GM12892 (cell line): ENCODE measurements around the gene TBXAS1.

Experiments used
- DNase-seq: peaks from one replicate; pipeline ENCODE4 v3.0.0; 2011; ENCODE audit not compliant: insufficient read length
- FAIRE-seq: peaks from 2 replicates; lab custom pipeline; 2011; peaks lifted over from hg19 to GRCh38; lab: Jason Lieb, UNC
- POLR2A ChIP-seq: IDR thresholded peaks from 2 replicates; pipeline ENCODE4 v1.6.1; 2011; ENCODE audit warnings: low read depth, low read length, control low read depth
- POLR2AphosphoS5 ChIP-seq: IDR thresholded peaks from 2 replicates; pipeline ENCODE4 v1.6.1; 2011; ENCODE audit warnings: low read depth, low read length, control low read depth
- TAF1 ChIP-seq: IDR thresholded peaks from 2 replicates; pipeline ENCODE4 v1.6.1; 2011; ENCODE audit warnings: low read depth, mild to moderate bottlenecking, control low read depth, low read length, borderline replicate concordance

TBXAS1 gene

DNA sequence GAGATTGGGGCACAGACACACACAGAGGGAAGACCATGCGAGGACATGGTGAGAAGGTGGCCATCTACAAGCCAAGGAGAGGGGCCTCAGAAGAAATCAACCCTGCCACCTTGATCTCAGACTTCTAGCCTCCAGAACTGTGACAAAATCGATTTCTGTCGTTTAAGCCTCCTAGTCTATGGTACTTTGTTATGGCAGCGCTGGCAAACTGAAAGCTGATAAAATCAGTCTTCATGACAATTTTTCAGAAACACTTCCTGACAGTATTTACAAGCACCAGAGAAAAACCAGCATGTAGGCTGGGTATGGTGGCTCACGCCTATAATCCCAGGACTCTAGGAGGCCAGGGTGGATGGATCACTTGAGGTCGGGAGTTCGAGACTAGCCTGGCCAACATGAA, 229.5 kb downstream of the TBXAS1 start:
- TF ChIP-seq TAF1 (no peak), POLR2A (no peak), POLR2AphosphoS5 (no peak)
- no peak for DNase-seq
- no peak for FAIRE-seq

DNA sequence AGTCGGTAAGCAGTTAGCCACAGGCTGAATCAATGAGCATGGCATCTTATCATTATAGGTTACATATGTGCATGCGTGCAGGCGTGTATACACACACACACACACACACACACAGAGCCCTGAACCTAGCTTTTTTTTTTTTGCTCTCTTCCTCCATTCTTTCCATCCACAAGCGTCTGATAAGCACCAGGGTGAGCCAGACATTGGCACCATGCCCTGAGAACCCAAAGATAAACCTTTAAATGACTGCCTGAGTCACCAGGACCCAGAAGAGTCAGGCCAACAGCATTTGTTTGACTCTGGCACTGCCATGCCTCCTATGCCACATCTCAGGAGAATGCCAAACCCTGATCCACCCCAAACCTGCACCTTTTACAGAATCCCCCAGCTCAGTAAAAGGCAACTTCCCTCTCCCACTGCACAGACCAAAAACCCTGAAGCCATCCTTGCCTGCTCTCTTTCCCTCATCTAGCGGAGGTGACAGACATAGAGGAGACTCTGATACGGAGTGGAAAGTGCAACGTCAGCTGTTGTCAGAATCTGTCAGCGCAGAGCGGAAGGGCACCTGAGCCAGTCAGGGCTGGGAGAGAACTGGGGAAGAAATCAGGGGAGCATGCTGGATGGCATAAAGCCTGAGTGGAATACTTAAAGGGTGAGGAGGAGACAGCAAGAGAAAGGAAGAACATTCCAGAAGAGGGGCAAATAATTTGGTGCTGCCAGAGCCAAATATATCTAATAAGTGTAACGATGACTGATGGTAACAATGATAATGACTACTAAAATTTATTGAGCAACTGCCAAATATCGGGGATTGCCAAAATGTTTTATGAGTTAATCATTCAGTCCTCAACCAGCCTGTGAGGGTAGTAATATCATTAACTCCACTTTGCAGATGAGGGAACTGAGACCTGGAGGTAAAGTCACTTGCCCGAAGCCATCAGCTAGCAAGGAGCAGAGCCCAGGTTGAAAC, 230.5 kb downstream of the TBXAS1 start:
- no peak for TF ChIP-seq POLR2AphosphoS5
- TF ChIP-seq TAF1: no peak
- TF ChIP-seq POLR2A: no peak
- FAIRE-seq (no peak), DNase-seq (no peak)

DNA sequence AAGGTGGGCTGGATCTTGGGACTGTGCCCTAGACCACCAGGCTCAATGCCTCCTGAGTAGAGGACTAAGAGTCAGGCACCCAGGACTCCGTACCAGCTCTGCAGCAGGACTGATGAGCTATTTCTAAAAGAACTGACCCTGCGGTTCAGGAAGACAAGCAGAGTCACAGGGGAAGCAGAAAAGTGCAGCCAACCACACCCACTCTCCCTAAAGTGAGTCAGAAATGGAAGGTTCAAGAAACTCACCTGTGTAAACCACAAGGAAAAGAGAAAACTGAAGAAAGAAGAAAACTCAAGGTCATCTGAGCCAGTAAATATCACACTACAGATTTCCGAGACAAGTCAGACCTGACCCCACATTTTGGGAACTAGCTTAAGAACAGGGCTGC, 231.2 kb downstream of the TBXAS1 start:
- TF ChIP-seq POLR2A (no peak), TAF1 (no peak), POLR2AphosphoS5 (no peak)
- FAIRE-seq: no peak
- no peak for DNase-seq

DNA sequence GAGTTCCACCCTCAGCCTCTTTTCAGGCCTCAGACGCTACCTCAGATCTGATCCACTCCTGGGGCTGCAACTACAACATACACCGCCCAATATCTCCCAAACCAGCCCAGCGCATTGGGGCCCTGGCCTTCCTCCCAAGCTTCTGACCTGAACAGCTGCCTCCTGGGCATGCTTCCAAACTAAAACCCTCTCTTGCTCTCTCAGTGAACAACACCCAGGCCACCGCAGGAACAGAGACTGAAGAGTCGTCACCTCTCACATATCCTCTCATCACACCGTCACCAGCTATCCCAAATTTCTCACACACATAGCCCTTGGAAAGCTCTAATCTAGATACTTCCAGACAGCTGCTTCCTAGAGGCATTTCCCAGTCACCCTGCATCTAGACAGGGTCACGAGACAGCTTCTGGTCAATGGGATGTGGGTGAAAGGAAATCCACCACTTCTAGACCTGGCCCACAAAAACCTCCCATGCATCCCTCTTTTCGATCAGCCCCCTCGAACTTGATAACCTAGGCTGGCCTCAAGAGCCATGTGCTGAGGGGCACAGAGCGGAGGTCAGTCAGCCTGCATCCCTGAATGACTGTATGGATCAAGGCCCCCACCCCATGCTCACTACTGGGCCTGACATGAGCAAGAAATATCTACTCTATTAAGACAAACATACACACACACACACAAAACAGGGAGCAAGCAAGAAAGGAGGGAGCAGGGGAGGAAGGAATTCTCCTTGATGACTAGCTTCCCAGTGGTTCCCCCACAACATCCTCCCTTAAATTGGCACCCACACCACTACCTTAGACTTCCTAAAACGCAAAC, 231.9 kb downstream of the TBXAS1 start:
- TF ChIP-seq POLR2A (no peak), POLR2AphosphoS5 (no peak), TAF1 (no peak)
- no peak for DNase-seq
- no peak for FAIRE-seq

GRCh38 chr7:140061607-140061930, 232.5 kb downstream of the TBXAS1 start:
- FAIRE-seq (no peak), DNase-seq (no peak)
- TF ChIP-seq POLR2A: no peak
- TF ChIP-seq TAF1: no peak
- no peak for TF ChIP-seq POLR2AphosphoS5

- DNase-seq: peak; percentile 28
- peak; percentile 42 for FAIRE-seq
- TF ChIP-seq TAF1 (no peak), POLR2A (no peak), POLR2AphosphoS5 (no peak)
Observed at GRCh38 chr7:140062118-140062527, 233.1 kb downstream of the TBXAS1 start.

GRCh38 chr7:140062528-140063299, 233.7 kb downstream of the TBXAS1 start, which contains the start of gene PARP12:
PARP12 (minus strand) TSS chr7:140062951; CDS start chr7:140062847, 104 bp downstream.
- TF ChIP-seq POLR2AphosphoS5 (no peak), POLR2A (peak; percentile 66; the same call in 1 of the 2 replicates), TAF1 (no peak)
- FAIRE-seq (peak; percentile 70), DNase-seq (peak; percentile 66)

DNA sequence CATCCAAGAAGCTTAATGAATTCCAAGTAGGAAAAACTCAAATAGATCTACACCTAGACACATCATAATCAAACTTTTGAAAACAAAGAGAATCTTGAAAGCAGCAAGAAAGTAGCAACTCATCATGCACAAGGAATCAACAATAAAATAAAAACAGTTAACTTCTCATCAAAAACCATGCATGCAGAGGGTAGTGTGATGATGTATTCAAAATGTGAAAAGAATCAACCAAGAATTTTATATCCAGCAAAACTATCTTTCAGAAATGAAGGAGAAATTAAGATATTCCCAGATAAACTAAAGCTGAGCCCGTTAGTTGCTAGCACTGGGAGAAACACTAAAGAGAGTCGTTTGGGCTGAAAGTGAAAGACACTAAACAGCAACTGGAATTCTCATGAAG, 238.0 kb downstream of the TBXAS1 start:
- FAIRE-seq (no peak), DNase-seq (no peak)
- no peak for TF ChIP-seq POLR2AphosphoS5
- TF ChIP-seq TAF1: no peak
- TF ChIP-seq POLR2A: no peak

DNA sequence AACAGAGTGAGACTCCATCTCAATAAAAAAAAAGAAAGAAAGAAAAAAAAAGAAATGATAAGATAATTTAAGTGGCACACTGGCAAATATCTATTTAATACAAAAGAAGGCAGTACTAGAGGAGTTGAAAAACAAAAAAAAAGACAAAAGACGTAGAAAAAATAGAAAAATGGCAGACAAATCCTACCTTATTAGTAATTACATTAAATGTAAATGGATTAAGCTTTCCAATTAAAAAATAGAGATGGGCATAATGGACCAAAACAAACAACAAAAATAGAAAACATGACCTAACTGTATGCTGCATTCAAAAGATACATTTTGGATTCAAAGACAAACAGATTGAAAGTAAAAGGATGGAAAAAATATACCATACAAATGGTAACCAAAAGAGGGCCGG, 239.0 kb downstream of the TBXAS1 start:
- no peak for TF ChIP-seq POLR2A
- TF ChIP-seq TAF1: no peak
- TF ChIP-seq POLR2AphosphoS5: no peak
- DNase-seq (no peak), FAIRE-seq (no peak)

- no peak for FAIRE-seq
- no peak for DNase-seq
- TF ChIP-seq POLR2AphosphoS5: no peak
- no peak for TF ChIP-seq TAF1
- TF ChIP-seq POLR2A: no peak
Observed at GRCh38 chr7:140069298-140069949, 240.4 kb downstream of the TBXAS1 start.
